ENCODE results near the gene TSPAN32.

The TSPAN32 gene

GRCh38 chr11:2315395-2316168 is 13.8 kb downstream of the TSPAN32 start:
- peaks cover 32% of the 10 kb centered on the region for H3K36me3 Mint-ChIP-seq (ENCODE audit: low read depth)
- no peak overlapping the region for H3K4me3 Mint-ChIP-seq
- H3K27ac Mint-ChIP-seq = no peak overlapping the region
- peaks cover 25% of the 10 kb centered on the region for H3K27me3 Mint-ChIP-seq
- intact Hi-C loops (cut with micrococcal nuclease) = no loop called here
- peaks cover 17% of the 10 kb centered on the region for H3K4me1 Mint-ChIP-seq (ENCODE audit: low read depth)
- no peaks in the 10 kb centered on the region for H3K9me3 Mint-ChIP-seq

GRCh38 chr11:2316169-2316962 is 14.6 kb downstream of the TSPAN32 start:
- intact Hi-C loops (cut with micrococcal nuclease) = no loop called here
- H3K36me3 Mint-ChIP-seq (ENCODE audit: low read depth) = peaks cover 32% of the 10 kb centered on the region
- H3K9me3 Mint-ChIP-seq = no peaks in the 10 kb centered on the region
- H3K4me3 Mint-ChIP-seq = no peak overlapping the region
- peaks cover 12% of the 10 kb centered on the region for H3K4me1 Mint-ChIP-seq (ENCODE audit: low read depth)
- no peak overlapping the region for H3K27ac Mint-ChIP-seq
- H3K27me3 Mint-ChIP-seq = peaks cover 32% of the 10 kb centered on the region

GRCh38 chr11:2316963-2317244 is 15.1 kb downstream of the TSPAN32 start:
- Mint-ChIP-seq H3K4me1 (ENCODE audit: low read depth) (peaks cover 7% of the 10 kb centered on the region), H3K9me3 (no peaks in the 10 kb centered on the region), H3K36me3 (ENCODE audit: low read depth) (peaks cover 32% of the 10 kb centered on the region), H3K4me3 (no peak overlapping the region), H3K27ac (no peak overlapping the region), H3K27me3 (peaks cover 32% of the 10 kb centered on the region)
- intact Hi-C loops (cut with micrococcal nuclease) = no loop called here

GRCh38 chr11:2317354-2318050 is 15.7 kb downstream of the TSPAN32 start:
- Mint-ChIP-seq H3K4me1 (ENCODE audit: low read depth) (peaks cover 6% of the 10 kb centered on the region), H3K4me3 (no peak overlapping the region), H3K27ac (no peak overlapping the region), H3K9me3 (no peaks in the 10 kb centered on the region), H3K27me3 (peaks cover 35% of the 10 kb centered on the region), H3K36me3 (ENCODE audit: low read depth) (peaks cover 32% of the 10 kb centered on the region)
- intact Hi-C loops (cut with micrococcal nuclease) = no loop called here

- no peaks in the 10 kb centered on the region for H3K9me3 Mint-ChIP-seq
- intact Hi-C loops (cut with micrococcal nuclease) = no loop called here
- peaks cover 32% of the 10 kb centered on the region for H3K36me3 Mint-ChIP-seq (ENCODE audit: low read depth)
- H3K4me3 Mint-ChIP-seq = no peak overlapping the region
- peaks cover 6% of the 10 kb centered on the region for H3K4me1 Mint-ChIP-seq (ENCODE audit: low read depth)
- no peak overlapping the region for H3K27ac Mint-ChIP-seq
- H3K27me3 Mint-ChIP-seq = peaks cover 41% of the 10 kb centered on the region
Measured at GRCh38 chr11:2318123-2318522, 16.3 kb downstream of the TSPAN32 start.

GRCh38 chr11:2318707-2319106 is 16.9 kb downstream of the TSPAN32 start:
- H3K27me3 Mint-ChIP-seq = peaks cover 47% of the 10 kb centered on the region
- intact Hi-C loops (cut with micrococcal nuclease) = no loop called here
- no peaks in the 10 kb centered on the region for H3K9me3 Mint-ChIP-seq
- H3K4me1 Mint-ChIP-seq (ENCODE audit: low read depth) = peaks cover under 1% of the 10 kb centered on the region
- H3K36me3 Mint-ChIP-seq (ENCODE audit: low read depth) = peaks cover 27% of the 10 kb centered on the region
- H3K4me3 Mint-ChIP-seq = no peak overlapping the region
- no peak overlapping the region for H3K27ac Mint-ChIP-seq

GRCh38 chr11:2319791-2320472 is 18.1 kb downstream of the TSPAN32 start:
- intact Hi-C loops (cut with micrococcal nuclease) = no loop called here
- no peak overlapping the region for H3K27ac Mint-ChIP-seq
- H3K27me3 Mint-ChIP-seq = peaks cover 55% of the 10 kb centered on the region

GRCh38 chr11:2320568-2321310 is 18.9 kb downstream of the TSPAN32 start:
- no peak overlapping the region for H3K4me3 Mint-ChIP-seq
- intact Hi-C loops (cut with micrococcal nuclease) = no loop called here
- no peaks in the 10 kb centered on the region for H3K4me1 Mint-ChIP-seq (ENCODE audit: low read depth)
- no peak overlapping the region for H3K27ac Mint-ChIP-seq
- no peaks in the 10 kb centered on the region for H3K9me3 Mint-ChIP-seq
- H3K36me3 Mint-ChIP-seq (ENCODE audit: low read depth) = peaks cover 16% of the 10 kb centered on the region
- H3K27me3 Mint-ChIP-seq = peaks cover 62% of the 10 kb centered on the region

More at GRCh38 chr11:2319791-2320472, 18.1 kb downstream of the TSPAN32 start:
- Mint-ChIP-seq H3K4me3 (no peak overlapping the region), H3K36me3 (ENCODE audit: low read depth) (peaks cover 24% of the 10 kb centered on the region), H3K9me3 (no peaks in the 10 kb centered on the region), H3K4me1 (ENCODE audit: low read depth) (no peaks in the 10 kb centered on the region)

GRCh38 chr11:2321311-2321683 is 19.5 kb downstream of the TSPAN32 start:
- no peak overlapping the region for H3K27ac Mint-ChIP-seq
- no peaks in the 10 kb centered on the region for H3K9me3 Mint-ChIP-seq
- H3K27me3 Mint-ChIP-seq = peaks cover 67% of the 10 kb centered on the region
- no peaks in the 10 kb centered on the region for H3K4me1 Mint-ChIP-seq (ENCODE audit: low read depth)
- peaks cover 12% of the 10 kb centered on the region for H3K36me3 Mint-ChIP-seq (ENCODE audit: low read depth)
- no peak overlapping the region for H3K4me3 Mint-ChIP-seq
- intact Hi-C loops (cut with micrococcal nuclease) = no loop called here

- Mint-ChIP-seq H3K4me1 (ENCODE audit: low read depth) (no peaks in the 10 kb centered on the region), H3K4me3 (no peak overlapping the region), H3K9me3 (peaks cover 8% of the 10 kb centered on the region), H3K27me3 (peaks cover 84% of the 10 kb centered on the region), H3K27ac (no peak overlapping the region), H3K36me3 (ENCODE audit: low read depth) (no peaks in the 10 kb centered on the region)
- intact Hi-C loops (cut with micrococcal nuclease) = no loop called here
Measured at GRCh38 chr11:2325123-2325522, 23.3 kb downstream of the TSPAN32 start.

GRCh38 chr11:2325719-2326118 is 23.9 kb downstream of the TSPAN32 start:
- H3K27me3 Mint-ChIP-seq = peaks cover 84% of the 10 kb centered on the region
- H3K9me3 Mint-ChIP-seq = peaks cover 14% of the 10 kb centered on the region
- intact Hi-C loops (cut with micrococcal nuclease) = no loop called here
- H3K4me1 Mint-ChIP-seq (ENCODE audit: low read depth) = no peaks in the 10 kb centered on the region
- H3K27ac Mint-ChIP-seq = no peak overlapping the region
- H3K36me3 Mint-ChIP-seq (ENCODE audit: low read depth) = peaks cover 5% of the 10 kb centered on the region
- no peak overlapping the region for H3K4me3 Mint-ChIP-seq

GRCh38 chr11:2327032-2327431 is 25.2 kb downstream of the TSPAN32 start:
- Mint-ChIP-seq H3K36me3 (ENCODE audit: low read depth) (peaks cover 10% of the 10 kb centered on the region), H3K9me3 (peaks cover 25% of the 10 kb centered on the region), H3K27ac (no peak overlapping the region), H3K27me3 (peaks cover 76% of the 10 kb centered on the region), H3K4me1 (ENCODE audit: low read depth) (no peaks in the 10 kb centered on the region), H3K4me3 (no peak overlapping the region)
- intact Hi-C loops (cut with micrococcal nuclease) = no loop called here

- H3K9me3 Mint-ChIP-seq = peaks cover 25% of the 10 kb centered on the region
- intact Hi-C loops (cut with micrococcal nuclease) = no loop called here
- peaks cover 66% of the 10 kb centered on the region for H3K27me3 Mint-ChIP-seq
- no peak overlapping the region for H3K27ac Mint-ChIP-seq
- no peaks in the 10 kb centered on the region for H3K4me1 Mint-ChIP-seq (ENCODE audit: low read depth)
- no peak overlapping the region for H3K4me3 Mint-ChIP-seq
- H3K36me3 Mint-ChIP-seq (ENCODE audit: low read depth) = peaks cover 10% of the 10 kb centered on the region
Measured at GRCh38 chr11:2328021-2328420, 26.2 kb downstream of the TSPAN32 start.

Measured in dendritic cell treated with granulocyte-macrophage colony-stimulating factor and Interleukin-4, amounts not matched to agents 40 ng/mL and 50 ng/mL, for 4 days (primary cell).